ENCODE measurements around the gene ZNF654. TPM values are rescaled to one million over a fixed set of nuclear protein-coding genes. Genes with fewer than 3 reads are reported as not detected.

ZNF654 gene
- total RNA-seq, 1 donor from 2014 or later, result 6.6 TPM

GRCh38 chr3:88028876-88029275 is 30.2 kb upstream of the ZNF654 start:
- Histone ChIP-seq H3K27me3 (ENCODE audit: control insufficient read depth, insufficient read depth, low read length) (no peaks in the 10 kb centered on the region), H3K4me3 (ENCODE audit: low read depth, low read length) (no peak overlapping the region), H3K36me3 (ENCODE audit: control insufficient read depth, insufficient read depth, low read length) (no peaks in the 10 kb centered on the region)
- no peak for TF ChIP-seq CTCF (IDR thresholded peaks at IDR 0.05; ENCODE audit: insufficient read depth, low read length, poor library complexity, severe bottlenecking)
- DNase-seq (ENCODE audit: low read depth), result no peak

- no peak overlapping the region for H3K4me3 ChIP-seq (ENCODE audit: low read depth, low read length)
- no peaks in the 10 kb centered on the region for H3K36me3 ChIP-seq (ENCODE audit: control insufficient read depth, insufficient read depth, low read length)
- no peaks in the 10 kb centered on the region for H3K27me3 ChIP-seq (ENCODE audit: control insufficient read depth, insufficient read depth, low read length)
- DNase-seq (ENCODE audit: low read depth), result no peak
- no peak for TF ChIP-seq CTCF (IDR thresholded peaks at IDR 0.05; ENCODE audit: insufficient read depth, low read length, poor library complexity, severe bottlenecking)
Measured at GRCh38 chr3:88030210-88030609, 28.8 kb upstream of the ZNF654 start.

DNA sequence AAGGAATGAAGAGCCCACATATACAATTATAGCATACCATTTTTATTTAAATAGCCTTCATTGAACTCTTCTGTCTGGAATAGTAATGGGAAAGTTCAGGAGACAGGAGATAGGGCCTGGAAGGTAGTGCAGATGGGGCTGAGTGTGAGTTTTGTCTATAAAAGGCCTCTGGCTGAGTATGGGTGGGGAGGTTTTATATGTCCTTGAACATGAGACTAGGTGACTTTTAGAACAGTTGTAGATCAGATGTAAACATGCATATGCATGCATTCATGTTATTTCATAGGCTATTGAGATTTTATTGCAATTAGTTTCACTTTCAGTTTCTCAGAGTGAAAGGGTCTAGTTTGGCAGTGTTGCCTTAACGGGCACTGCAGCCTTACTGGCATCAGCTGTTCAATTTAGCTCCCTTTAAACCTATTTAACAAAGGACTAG is 27.4 kb upstream of the ZNF654 start:
- Histone ChIP-seq H3K27me3 (ENCODE audit: control insufficient read depth, insufficient read depth, low read length) (no peaks in the 10 kb centered on the region), H3K36me3 (ENCODE audit: control insufficient read depth, insufficient read depth, low read length) (no peaks in the 10 kb centered on the region), H3K4me3 (ENCODE audit: low read depth, low read length) (peak overlapping the region; percentile 27)
- no peak for DNase-seq (ENCODE audit: low read depth)
- TF ChIP-seq CTCF (IDR thresholded peaks at IDR 0.05; ENCODE audit: insufficient read depth, low read length, poor library complexity, severe bottlenecking), result no peak

- no peak for TF ChIP-seq CTCF (IDR thresholded peaks at IDR 0.05; ENCODE audit: insufficient read depth, low read length, poor library complexity, severe bottlenecking)
- no peaks in the 10 kb centered on the region for H3K36me3 ChIP-seq (ENCODE audit: control insufficient read depth, insufficient read depth, low read length)
- DNase-seq (ENCODE audit: low read depth), result no peak
Measured at GRCh38 chr3:88032245-88032644, 26.8 kb upstream of the ZNF654 start.

DNA sequence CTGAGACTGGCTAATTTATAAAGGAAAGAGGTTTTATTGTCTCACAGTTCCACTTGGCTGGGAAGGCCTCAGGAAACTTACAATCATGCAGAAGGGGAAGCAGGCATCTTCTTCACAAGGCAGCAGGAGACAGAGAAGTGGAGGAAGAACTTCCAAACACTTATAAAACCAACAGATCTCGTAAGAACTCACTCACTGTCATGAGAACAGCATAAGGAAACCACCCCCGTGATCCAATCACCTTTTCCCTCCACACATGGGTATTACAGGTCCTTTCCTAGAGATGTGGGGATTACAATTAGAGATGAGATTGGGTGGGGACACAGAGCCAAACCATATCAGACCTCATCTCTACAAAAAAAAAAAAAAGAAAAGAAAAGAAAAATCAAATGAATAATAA is 26.0 kb upstream of the ZNF654 start:
- no peak for TF ChIP-seq CTCF (IDR thresholded peaks at IDR 0.05; ENCODE audit: insufficient read depth, low read length, poor library complexity, severe bottlenecking)
- no peaks in the 10 kb centered on the region for H3K27me3 ChIP-seq (ENCODE audit: control insufficient read depth, insufficient read depth, low read length)
- no peak overlapping the region for H3K4me3 ChIP-seq (ENCODE audit: low read depth, low read length)
- no peaks in the 10 kb centered on the region for H3K36me3 ChIP-seq (ENCODE audit: control insufficient read depth, insufficient read depth, low read length)
- DNase-seq (ENCODE audit: low read depth), result no peak

More at GRCh38 chr3:88032245-88032644, 26.8 kb upstream of the ZNF654 start:
- Histone ChIP-seq H3K27me3 (ENCODE audit: control insufficient read depth, insufficient read depth, low read length) (no peaks in the 10 kb centered on the region), H3K4me3 (ENCODE audit: low read depth, low read length) (no peak overlapping the region)

GRCh38 chr3:88033808-88034207 is 25.2 kb upstream of the ZNF654 start:
- H3K4me3 ChIP-seq (ENCODE audit: low read depth, low read length), result no peak overlapping the region
- no peaks in the 10 kb centered on the region for H3K27me3 ChIP-seq (ENCODE audit: control insufficient read depth, insufficient read depth, low read length)
- DNase-seq (ENCODE audit: low read depth), result no peak
- H3K36me3 ChIP-seq (ENCODE audit: control insufficient read depth, insufficient read depth, low read length), result no peaks in the 10 kb centered on the region
- no peak for TF ChIP-seq CTCF (IDR thresholded peaks at IDR 0.05; ENCODE audit: insufficient read depth, low read length, poor library complexity, severe bottlenecking)

Data from kidney epithelial cell (primary cell).